Motor neuron (in vitro differentiated cells): ENCODE measurements around the gene CX3CR1. TPM values are rescaled to one million over a fixed set of nuclear protein-coding genes. Genes with fewer than 3 reads are reported as not detected.
"Not testable (repeated sequence)": the region's sequence is repeated elsewhere in the genome, so short reads cannot be mapped to it uniquely, and the experiment has no call there.

ENCODE experiments used
- ATAC-seq, 8 experiments: fragments of 200-7000 bp; cut with Tn5 transposase; replicated peaks in 6 of 8; 2 replicates each; pipeline ENCODE4 v1.8.0; 2021; ENCODE audit warnings: mild to moderate bottlenecking in 8 of 8, moderate library complexity in 8 of 8
- H3K27ac ChIP-seq, 2 donors: fragments of 250-450 bp; sonication (Bioruptor Pico); 2 replicates each; pipeline ENCODE4 v1.9.0; 2021; ENCODE audit warnings: antibody characterized with exemption in 2 of 2, mild to moderate bottlenecking in 2 of 2, moderate library complexity in 1 of 2
- H3K4me1 ChIP-seq, 2 donors: fragments of 250-450 bp; sonication (Bioruptor Pico); replicated peaks in 1 of 2; 2 replicates each; pipeline ENCODE4 v1.6.1; 2021; ENCODE audit warnings: antibody characterized with exemption in 2 of 2, mild to moderate bottlenecking in 2 of 2, moderate library complexity in 1 of 2
- H3K4me3 ChIP-seq, 5 donors: fragments of 250-450 bp; sonication (Bioruptor Pico); 2 replicates each; pipeline ENCODE4 v1.9.0; 2021; ENCODE audit warnings: antibody characterized with exemption in 5 of 5, mild to moderate bottlenecking in 5 of 5, moderate library complexity in 4 of 5
- WGBS, 10 experiments: fragments of 450-650 bp; shearing (Covaris generic); methylation state at CpG; one replicate each; pipeline ENCODE4 v1.0.0; 2022; 5-methylcytosine and 5-hydroxymethylcytosine counted together
- in situ Hi-C, 9 experiments: fragments of 400-800 bp; cut with MboI; loops; one replicate each; pipeline ENCODE4 v1.15.0; 2021; ENCODE audit warnings: low sequenced_read_pairs in 9 of 9, low pct_unique_long_range_greater_than_20kb in 2 of 9; ENCODE audit not compliant: unreplicated experiment in 9 of 9
- total RNA-seq, 8 experiments: library from RNA; unstranded; fragments of 300-600 nt; gene quantifications; 2 replicates each; pipeline versions ENCODE4 v1.2.3 to v1.2.4, GENCODE V29; 2022

CX3CR1 gene
- total RNA-seq, 8 experiments from 2014 or later = 0.08 to 0.40 (median 0.19) TPM; not detected in 2

DNA sequence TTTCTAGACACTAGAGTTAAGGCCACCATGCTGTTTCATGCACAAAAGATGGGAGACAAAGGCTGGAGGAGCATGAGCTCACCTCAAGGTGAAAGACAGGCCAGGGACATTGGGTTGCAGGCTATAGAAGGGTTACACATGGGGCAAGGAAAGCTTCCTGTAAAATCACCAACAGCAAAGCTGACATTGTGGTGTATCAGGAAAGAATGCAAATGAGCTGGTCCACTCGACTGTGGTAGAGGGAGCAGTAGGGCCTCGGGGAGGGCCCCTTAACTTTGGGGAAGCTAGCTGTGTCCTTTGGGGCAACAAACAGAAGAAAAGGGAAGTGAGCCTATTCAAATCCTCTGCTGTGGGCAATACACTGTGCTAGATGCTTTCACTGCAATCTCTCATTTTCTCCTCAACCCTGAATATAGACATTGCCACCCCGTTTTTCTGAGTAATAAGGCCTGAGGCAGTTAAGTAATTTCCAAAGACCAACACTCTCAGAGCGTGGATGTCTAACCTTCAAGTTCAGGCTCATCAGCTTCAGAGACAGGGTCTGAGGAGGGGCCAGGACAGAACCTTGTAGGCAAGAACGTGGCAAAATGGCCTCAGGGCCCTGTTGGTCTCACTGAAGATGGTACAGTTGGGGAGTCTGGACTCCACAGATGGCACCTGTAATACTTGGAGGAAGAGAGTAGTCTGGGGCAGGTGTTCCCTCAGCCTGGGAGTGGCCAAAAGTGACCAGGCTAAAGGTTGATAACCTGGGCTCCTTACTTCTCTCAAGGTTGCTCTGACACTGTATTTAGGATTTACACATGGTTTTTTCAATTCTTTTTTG, 24.1 kb downstream of the CX3CR1 start:
- in situ Hi-C loops = no loop called here
- WGBS, 10 experiments = 20 to 83% (median 52%) methylated on average over 1 to 4 of the region's 5 CpGs; no CpG with 5 or more reads in 2 of the 10 experiments
- Histone ChIP-seq H3K4me3 (no peak overlapping the region), H3K27ac (no peak overlapping the region), H3K4me1 (no peaks in the 10 kb centered on the region)
- ATAC-seq = no peak

DNA sequence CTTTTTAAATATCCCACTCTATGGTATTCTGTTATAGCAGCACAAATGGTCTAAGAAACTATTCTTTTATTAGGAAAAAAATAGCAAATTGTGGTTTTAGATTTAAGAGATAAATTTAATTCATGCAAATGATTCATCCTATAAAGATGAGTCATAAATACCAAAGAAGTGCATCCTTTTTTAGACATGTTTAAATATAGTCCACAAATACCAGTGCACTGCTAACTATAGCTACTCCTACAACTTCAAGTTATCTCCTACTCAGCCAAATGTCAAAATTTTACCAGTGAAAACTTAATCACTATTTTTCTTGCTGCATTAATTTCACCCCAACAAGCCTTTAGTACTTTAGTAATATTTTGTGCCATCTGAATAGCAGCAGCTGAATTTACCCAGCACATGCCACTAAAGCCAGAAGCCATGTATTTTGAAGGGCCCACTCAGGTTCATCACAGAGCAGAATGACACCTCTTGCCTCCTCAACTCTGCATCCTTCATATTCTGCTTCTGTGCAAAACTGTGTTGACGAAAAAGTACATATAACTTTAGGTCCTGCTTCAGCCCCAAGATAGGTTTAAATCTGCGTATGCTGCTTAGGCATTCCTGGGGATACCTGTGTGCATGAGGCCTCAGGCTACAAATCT, 24.9 kb downstream of the CX3CR1 start:
- Histone ChIP-seq H3K4me1 (no peaks in the 10 kb centered on the region), H3K4me3 (no peak overlapping the region), H3K27ac (no peak overlapping the region)
- in situ Hi-C loops = no loop called here
- whole genome bisulfite sequencing, 10 experiments = 33 to 50% (median 40%) methylated on average over 2 of the region's 2 CpGs; no CpG with 5 or more reads in 5 of the 10 experiments
- peak in 2 of 8 experiments; percentile 51 to 60 for ATAC-seq

DNA sequence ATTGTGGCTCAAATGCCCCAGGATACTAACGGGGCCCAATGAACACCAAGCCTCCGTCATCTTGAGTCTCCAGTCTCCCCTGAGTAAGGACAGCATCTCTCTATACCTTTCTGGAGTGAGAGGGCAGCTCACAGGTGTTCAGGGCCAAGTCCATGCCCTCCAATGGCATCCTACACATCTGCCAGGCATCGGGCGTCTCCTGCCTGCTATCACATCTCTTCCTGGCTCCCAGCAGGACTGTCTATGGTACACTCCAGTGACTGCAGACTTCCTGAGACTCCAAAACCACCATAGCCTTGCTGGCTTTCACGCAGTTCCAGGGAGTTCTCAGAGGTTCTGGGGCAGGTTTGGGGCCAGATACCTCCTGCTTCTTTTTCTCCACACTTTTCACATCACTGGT, 28.3 kb downstream of the CX3CR1 start:
- Histone ChIP-seq H3K4me3 (no peak overlapping the region), H3K4me1 (no peaks in the 10 kb centered on the region), H3K27ac (no peak overlapping the region)
- 33 to 80% (median 59%) methylated on average over 1 to 3 of the region's 5 CpGs; no CpG with 5 or more reads in 4 of the 10 experiments for WGBS, 10 experiments
- in situ Hi-C loops = no loop called here
- ATAC-seq = no peak

DNA sequence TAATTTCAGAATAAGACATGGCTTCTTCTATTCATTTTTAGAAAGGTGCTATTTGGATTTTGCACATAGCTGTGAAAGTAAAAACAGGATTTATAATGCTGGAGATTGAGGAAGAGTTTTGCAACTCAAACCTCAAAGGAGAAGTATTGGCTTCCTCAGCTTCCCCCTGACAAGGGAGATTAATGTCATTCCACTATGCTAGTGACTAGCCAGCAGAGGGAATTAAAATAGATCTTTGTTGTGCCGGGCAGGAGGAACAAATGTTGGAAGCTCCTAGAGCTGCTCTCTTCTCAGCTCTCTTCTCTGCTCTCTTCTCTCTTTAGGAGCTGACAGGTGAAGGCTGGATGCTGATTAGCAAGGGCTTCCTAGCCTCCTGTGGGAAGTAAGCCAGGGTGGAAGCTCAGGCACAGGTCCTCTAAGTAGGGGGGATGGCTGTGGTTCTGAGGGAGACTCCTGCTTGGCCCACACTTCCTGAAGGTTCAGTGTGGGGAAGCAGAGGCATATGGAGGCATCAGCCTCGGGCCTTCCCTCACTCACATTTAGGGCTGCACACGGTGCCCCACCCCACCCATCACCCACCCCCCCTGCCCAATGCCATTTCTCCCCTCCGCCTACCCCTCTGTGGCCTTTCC, 29.6 kb downstream of the CX3CR1 start:
- WGBS, 10 experiments = 0 to 40% (median 0%) methylated on average over 1 of the region's 4 CpGs; no CpG with 5 or more reads in 3 of the 10 experiments
- in situ Hi-C loops = no loop called here
- Histone ChIP-seq H3K4me1 (no peaks in the 10 kb centered on the region), H3K27ac (no peak overlapping the region), H3K4me3 (no peak overlapping the region)
- ATAC-seq = peak in 1 of 8 experiments; percentile 22

DNA sequence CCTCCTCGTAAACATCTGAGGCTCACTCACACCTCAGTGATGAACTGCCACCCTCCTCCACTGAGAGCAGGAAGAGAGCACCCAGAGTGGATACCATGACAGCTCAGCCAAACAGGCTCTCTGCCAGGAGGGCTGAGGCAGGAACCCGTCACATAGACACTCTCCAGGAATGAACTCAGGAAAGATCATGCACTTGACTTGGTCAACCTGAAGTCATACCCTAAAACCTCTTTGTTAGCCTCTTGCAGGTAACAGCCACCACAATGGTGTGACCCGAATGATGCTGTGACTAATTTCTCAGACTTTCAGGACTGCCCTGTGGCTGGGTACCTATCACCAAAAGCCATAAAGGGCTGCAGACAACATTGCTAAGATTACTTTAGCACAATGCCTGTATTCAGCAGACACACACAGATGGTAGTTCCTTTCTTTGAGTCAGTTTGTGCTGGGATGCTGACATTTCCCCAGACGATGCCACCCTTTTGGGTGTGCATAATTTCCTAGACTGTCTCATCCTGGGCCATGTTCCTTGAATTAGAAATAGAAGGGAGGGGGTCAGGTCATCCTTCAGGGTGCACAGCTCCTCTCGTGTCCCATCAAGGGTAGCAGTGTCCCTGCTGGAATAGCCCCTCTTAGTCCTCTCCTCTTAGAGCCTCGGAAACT, 30.3 kb downstream of the CX3CR1 start:
- 20 to 100% (median 69%) methylated on average over 1 to 5 of the region's 6 CpGs; no CpG with 5 or more reads in 1 of the 10 experiments for WGBS, 10 experiments
- H3K4me1 ChIP-seq = no peaks in the 10 kb centered on the region
- no peak overlapping the region for H3K4me3 ChIP-seq
- no peak for ATAC-seq
- in situ Hi-C loops = no loop called here
- H3K27ac ChIP-seq = no peak overlapping the region

DNA sequence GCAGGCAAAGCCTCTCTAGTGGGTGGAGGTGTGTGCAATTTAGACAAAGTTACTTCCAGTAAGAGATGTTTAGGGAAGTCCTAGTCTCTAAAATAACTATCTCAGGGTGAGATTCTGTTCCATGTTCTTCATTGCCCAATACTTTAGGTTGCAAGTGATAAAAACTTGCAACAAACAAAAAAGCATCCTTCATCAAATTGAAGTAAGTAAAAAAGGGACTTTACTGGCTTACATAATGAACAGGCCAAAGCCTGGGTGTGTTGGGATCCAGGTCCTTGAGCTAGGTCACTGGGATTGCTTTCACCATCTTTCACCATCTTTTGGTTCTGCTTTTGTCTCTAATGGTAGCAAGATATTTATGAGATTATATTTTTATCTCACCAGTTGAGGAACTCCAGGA, 38.3 kb downstream of the CX3CR1 start:
- H3K4me1 ChIP-seq = no peaks in the 10 kb centered on the region
- in situ Hi-C loops = no loop called here
- no peak for ATAC-seq
- H3K4me3 ChIP-seq = no peak overlapping the region
- no peak overlapping the region for H3K27ac ChIP-seq

DNA sequence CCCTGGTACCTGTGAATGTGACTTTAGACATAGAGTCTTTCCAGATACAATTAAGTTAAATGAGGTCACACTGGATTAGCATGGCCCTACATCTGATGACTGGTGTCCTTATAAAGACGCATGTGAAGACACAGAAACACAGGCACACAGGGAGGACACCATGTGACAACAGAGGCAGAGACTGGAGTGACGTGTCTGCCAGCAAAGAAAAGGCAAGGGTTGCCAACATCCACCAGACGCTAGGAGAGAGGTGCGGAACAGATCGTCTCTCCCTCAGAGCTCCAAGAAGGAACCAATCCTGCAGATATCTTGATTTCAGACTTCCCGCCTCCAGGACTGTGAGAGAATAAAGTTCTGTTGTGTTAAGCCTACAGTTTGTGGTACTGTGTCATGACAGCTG, 42.8 kb downstream of the CX3CR1 start:
- 0 to 77% (median 55%) methylated on average over 1 to 6 of the region's 6 CpGs; no CpG with 5 or more reads in 4 of the 10 experiments for WGBS, 10 experiments
- Histone ChIP-seq H3K4me1 (no peaks in the 10 kb centered on the region), H3K27ac (no peak overlapping the region), H3K4me3 (no peak overlapping the region)
- ATAC-seq = no peak
- in situ Hi-C loops = no loop called here

DNA sequence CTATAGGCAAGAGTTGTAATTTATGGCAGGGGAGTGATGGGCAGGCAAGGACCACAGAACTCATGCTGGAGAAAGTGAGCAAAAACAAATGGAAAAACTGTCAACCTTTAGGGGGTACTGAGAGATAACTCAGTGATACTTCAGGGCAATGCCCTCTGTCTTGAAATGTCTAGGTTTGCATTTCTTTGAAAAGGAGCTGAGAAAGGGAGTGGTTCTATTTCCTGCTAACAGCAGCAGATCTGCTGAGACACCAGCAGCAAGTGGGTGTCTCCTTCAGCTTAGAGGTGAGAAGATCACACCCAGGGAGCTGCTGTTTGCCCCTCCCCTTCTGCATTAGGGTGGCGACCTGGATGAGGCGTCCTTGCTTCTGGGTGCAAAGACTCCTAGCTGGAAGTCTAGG, 45.2 kb downstream of the CX3CR1 start:
- H3K4me1 ChIP-seq = no peaks in the 10 kb centered on the region
- WGBS, 10 experiments = 0 to 67% (median 38%) methylated on average over 1 to 2 of the region's 2 CpGs; no CpG with 5 or more reads in 4 of the 10 experiments
- ATAC-seq = peak in 2 of 8 experiments; percentile 96 to 97
- H3K27ac ChIP-seq = no peak overlapping the region
- H3K4me3 ChIP-seq = no peak overlapping the region
- in situ Hi-C loops = no loop called here

DNA sequence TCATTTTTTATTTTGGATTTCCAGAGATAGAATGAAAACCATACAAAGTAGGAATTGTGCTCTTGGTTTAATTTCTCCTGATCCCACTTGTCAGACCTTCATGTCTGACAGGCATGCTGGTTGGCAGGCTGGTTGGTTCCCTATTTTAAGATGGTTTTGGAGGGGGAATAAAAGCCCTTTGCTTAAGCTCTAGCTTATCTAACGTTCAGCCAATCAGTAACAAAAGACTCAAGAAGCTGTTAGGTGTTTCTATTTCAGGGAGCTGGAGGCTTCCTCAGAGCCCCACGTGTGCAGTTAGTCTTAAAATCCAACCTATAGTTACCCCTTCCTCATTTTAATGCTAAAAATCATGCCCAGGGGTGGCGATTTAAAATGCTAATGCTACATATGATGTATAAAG, 47.0 kb downstream of the CX3CR1 start:
- in situ Hi-C loops = no loop called here

DNA sequence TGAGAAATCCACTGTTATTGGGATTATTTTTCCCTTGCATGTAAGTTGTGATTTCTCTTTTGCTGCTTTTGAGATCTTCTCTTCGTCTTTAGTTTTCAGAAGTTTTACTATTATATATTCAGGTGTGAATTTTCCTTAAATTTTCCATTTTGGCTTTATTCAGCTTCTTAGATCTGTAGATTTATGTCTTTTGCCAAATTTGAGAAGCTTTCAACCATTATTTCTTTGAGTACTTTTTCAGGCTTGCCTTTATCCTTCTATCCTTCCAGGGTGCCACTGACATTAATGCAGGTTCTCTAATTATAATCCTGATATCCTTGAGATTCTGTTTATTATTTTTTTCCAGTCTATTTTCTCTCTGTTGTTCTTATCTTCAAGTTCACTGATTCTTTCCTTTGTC, 49.4 kb downstream of the CX3CR1 start:
- no peaks in the 10 kb centered on the region for H3K4me1 ChIP-seq
- no peak overlapping the region for H3K27ac ChIP-seq
- 6 to 83% (median 66%) methylated on average over 1 of the region's 1 CpG for WGBS, 10 experiments
- in situ Hi-C loops = no loop called here
- ATAC-seq = no peak
- no peak overlapping the region for H3K4me3 ChIP-seq

More for the DNA sequence above, 47.0 kb downstream of the CX3CR1 start:
- H3K4me3 ChIP-seq = no peak overlapping the region
- no peaks in the 10 kb centered on the region for H3K4me1 ChIP-seq
- ATAC-seq = no peak
- 0 to 60% (median 37%) methylated on average over 1 to 3 of the region's 3 CpGs; no CpG with 5 or more reads in 2 of the 10 experiments for WGBS, 10 experiments
- H3K27ac ChIP-seq = no peak overlapping the region

DNA sequence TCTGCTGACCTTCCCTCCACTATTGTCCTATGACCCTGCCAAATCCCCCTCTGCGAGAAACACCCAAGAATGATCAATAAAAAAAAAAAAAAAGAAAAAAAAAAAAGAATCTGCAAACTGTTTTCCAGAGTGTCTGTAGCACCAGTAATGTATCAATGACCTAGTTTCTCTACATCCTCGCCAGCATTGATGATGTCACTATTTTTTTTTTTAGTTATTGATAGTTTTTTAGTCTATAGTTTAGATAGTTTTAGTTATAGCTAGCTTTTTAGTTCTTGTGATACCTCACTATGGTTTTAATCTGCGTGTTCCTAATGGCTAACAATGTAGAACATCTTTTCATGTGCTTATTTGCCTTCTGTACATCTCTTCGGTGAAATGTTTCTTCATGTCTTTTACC, 51.3 kb downstream of the CX3CR1 start:
- in situ Hi-C loops = no loop called here
- ATAC-seq = no peak
- no peak overlapping the region for H3K4me3 ChIP-seq
- 20 to 100% (median 80%) methylated on average over 1 to 3 of the region's 4 CpGs; no CpG with 5 or more reads in 1 of the 10 experiments for WGBS, 10 experiments
- no peak overlapping the region for H3K27ac ChIP-seq
- no peaks in the 10 kb centered on the region for H3K4me1 ChIP-seq

DNA sequence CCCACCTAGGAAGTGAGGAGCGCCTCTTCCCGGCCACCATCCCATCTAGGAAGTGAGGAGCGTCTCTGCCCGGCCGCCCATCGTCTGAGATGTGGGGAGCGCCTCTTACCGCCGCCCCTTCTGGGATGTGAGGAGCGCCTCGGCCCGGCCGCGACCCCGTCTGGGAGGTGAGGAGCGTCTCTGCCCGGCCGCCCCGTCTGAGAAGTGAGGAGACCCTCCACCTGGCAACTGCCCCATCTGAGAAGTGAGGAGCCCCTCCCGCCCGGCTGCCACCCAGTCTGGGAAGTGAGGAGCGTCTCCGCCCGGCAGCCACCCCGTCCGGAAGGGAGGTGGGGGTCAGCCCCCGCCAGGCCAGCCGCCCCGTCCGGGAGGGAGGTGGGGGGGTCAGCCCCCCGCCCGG, 52.2 kb downstream of the CX3CR1 start:
- ATAC-seq, H3K27ac ChIP-seq, H3K4me1 ChIP-seq, H3K4me3 ChIP-seq, in situ Hi-C loops: not testable (repeated sequence)
- no CpG with 5 or more reads among the region's 32 CpGs for WGBS, 10 experiments
